Glutamatergic neuron (in vitro differentiated cells): ENCODE measurements around the gene STK11. TPM values are rescaled to one million over a fixed set of nuclear protein-coding genes. Genes with fewer than 3 reads are reported as not detected.

Source experiments
- DNase-seq: peaks from one replicate; pipeline ENCODE4 v3.0.0; 2022
- H3K27ac Mint-ChIP-seq: one replicate; pipeline ENCODE4 v1.8.0; 2020; ENCODE audit warnings: mild to moderate bottlenecking, mixed read lengths, inconsistent platforms; ENCODE audit not compliant: unreplicated experiment
- H3K27me3 Mint-ChIP-seq: one replicate; pipeline ENCODE4 v1.8.0; 2020; ENCODE audit warnings: mild to moderate bottlenecking, moderate library complexity, mixed read lengths, inconsistent platforms; ENCODE audit not compliant: unreplicated experiment
- H3K36me3 Mint-ChIP-seq: one replicate; pipeline ENCODE4 v1.8.0; 2020; ENCODE audit warnings: mild to moderate bottlenecking, mixed read lengths, inconsistent platforms; ENCODE audit not compliant: unreplicated experiment
- H3K4me1 Mint-ChIP-seq: one replicate; pipeline ENCODE4 v1.8.0; 2020; ENCODE audit warnings: mild to moderate bottlenecking, low read depth, mixed read lengths, inconsistent platforms; ENCODE audit not compliant: unreplicated experiment
- H3K4me3 Mint-ChIP-seq: one replicate; pipeline ENCODE4 v1.8.0; 2020; ENCODE audit warnings: mild to moderate bottlenecking, mixed read lengths, inconsistent platforms; ENCODE audit not compliant: unreplicated experiment
- H3K9me3 Mint-ChIP-seq: one replicate; pipeline ENCODE4 v1.8.0; 2020; ENCODE audit warnings: mild to moderate bottlenecking, moderate library complexity, mixed read lengths, inconsistent platforms; ENCODE audit not compliant: unreplicated experiment
- total RNA-seq: library from RNA; stranded (reverse); fragmentation: NEBNext Ultra II Directional; extraction: Animal tissue kit (Norgen Biotek cat#: 25700); gene quantifications from one replicate; pipeline ENCODE4 v1.2.1, GENCODE V29; 2021; ENCODE audit not compliant: unreplicated experiment
- TF ChIP-seq, protein P1 (sequence below): fragments of 200-600 bp; sonication (generic); IDR thresholded peaks from one replicate; pipeline ENCODE4 v1.5.0; 2021; ENCODE audit not compliant: partially characterized antibody, unreplicated experiment

STK11 gene
- total RNA-seq, 1 donor from 2014 or later, result 48.2 TPM

DNA sequence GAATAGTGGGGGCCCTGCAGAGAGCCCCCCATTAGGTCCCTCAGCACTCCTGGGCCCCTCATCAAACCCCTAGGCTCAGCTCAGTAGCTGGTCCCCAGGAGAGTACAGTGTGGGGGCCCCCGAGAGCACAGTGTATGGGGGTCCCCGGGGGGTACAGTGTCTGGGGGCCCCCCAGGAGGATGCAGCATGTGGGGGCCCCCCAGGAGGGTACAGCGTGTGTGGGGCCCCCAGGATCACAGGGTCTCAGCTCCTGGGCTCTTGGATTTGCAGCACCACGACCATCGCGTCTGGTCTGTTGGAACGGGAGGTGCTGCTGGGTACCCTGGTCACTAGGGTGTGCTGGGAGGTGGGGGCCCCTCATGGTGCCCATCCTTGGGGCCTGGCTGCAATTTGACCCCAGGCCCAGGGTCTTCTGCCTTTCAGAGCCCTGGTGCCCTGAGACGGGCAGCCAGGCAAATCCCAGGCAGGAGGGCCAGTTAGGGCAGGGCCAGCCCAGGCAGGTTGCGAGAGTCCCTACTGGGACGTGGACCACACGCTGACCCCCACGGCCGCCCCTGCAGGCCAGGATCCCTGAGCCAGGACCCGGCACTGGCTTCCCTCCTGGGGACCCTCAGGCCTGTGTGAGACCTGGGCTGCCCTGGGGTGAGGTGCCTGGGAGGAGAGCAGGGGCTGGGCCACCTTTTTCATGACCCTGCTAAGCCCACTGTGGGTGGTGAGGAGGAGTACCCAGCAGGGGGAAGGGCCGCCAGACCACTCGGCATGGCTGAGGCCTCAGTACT, 18.7 kb downstream of the STK11 start:
- peaks cover 3% of the 10 kb centered on the region for H3K4me1 Mint-ChIP-seq
- H3K4me3 Mint-ChIP-seq, result no peak overlapping the region
- H3K27ac Mint-ChIP-seq, result no peak overlapping the region
- peaks cover 3% of the 10 kb centered on the region for H3K27me3 Mint-ChIP-seq
- H3K9me3 Mint-ChIP-seq, result peaks cover 7% of the 10 kb centered on the region
- TF ChIP-seq, protein P1, sequence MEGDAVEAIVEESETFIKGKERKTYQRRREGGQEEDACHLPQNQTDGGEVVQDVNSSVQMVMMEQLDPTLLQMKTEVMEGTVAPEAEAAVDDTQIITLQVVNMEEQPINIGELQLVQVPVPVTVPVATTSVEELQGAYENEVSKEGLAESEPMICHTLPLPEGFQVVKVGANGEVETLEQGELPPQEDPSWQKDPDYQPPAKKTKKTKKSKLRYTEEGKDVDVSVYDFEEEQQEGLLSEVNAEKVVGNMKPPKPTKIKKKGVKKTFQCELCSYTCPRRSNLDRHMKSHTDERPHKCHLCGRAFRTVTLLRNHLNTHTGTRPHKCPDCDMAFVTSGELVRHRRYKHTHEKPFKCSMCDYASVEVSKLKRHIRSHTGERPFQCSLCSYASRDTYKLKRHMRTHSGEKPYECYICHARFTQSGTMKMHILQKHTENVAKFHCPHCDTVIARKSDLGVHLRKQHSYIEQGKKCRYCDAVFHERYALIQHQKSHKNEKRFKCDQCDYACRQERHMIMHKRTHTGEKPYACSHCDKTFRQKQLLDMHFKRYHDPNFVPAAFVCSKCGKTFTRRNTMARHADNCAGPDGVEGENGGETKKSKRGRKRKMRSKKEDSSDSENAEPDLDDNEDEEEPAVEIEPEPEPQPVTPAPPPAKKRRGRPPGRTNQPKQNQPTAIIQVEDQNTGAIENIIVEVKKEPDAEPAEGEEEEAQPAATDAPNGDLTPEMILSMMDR, result no peak
- no peak for DNase-seq
- H3K36me3 Mint-ChIP-seq, result no peaks in the 10 kb centered on the region

DNA sequence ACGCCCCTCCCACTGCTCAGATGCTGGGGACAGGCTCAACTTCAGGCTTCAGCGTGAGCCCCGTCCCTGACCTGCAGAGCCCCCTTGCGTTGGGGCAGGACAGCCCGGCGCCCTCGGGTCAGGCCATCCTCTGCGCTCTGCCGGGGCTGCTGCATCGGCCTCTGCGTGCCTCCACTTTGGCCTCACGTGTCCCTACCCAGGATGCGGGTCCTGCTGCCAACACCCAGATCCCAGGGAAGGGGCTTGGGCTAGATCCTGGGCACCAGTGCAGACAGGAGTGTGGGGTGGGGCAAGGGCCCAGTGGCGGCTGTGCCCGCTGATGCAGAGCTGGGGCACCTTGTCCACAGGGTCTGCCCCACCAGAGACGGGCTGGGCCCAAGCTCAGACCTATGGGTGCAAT, 19.3 kb downstream of the STK11 start:
- TF ChIP-seq, protein P1, result no peak
- peaks cover 7% of the 10 kb centered on the region for H3K9me3 Mint-ChIP-seq
- H3K36me3 Mint-ChIP-seq, result no peaks in the 10 kb centered on the region
- H3K4me3 Mint-ChIP-seq, result no peak overlapping the region
- H3K27me3 Mint-ChIP-seq, result peaks cover 3% of the 10 kb centered on the region
- DNase-seq, result no peak
- H3K27ac Mint-ChIP-seq, result no peak overlapping the region
- H3K4me1 Mint-ChIP-seq, result peaks cover 3% of the 10 kb centered on the region

- Mint-ChIP-seq H3K9me3 (peaks cover 7% of the 10 kb centered on the region), H3K4me3 (no peak overlapping the region), H3K27ac (no peak overlapping the region), H3K27me3 (peaks cover 3% of the 10 kb centered on the region), H3K4me1 (peaks cover 3% of the 10 kb centered on the region), H3K36me3 (no peaks in the 10 kb centered on the region)
- no peak for DNase-seq
- TF ChIP-seq, protein P1, result no peak
Observed at GRCh38 chr19:1225440-1226226, 20.1 kb downstream of the STK11 start.

DNA sequence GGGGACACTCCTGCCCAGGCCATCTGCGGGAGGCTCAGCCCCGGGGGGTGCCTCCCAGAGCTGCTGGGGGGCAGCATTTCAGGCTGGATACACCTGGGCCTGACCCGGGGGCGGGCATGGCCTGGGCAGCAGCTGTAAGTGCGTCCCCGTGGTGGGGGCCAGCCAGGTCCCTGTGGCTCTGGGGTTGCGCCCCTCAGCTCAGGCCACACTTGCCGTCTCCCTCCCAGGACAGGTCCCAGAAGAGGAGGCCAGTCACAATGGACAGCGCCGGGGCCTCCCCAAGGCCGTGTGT, 20.6 kb downstream of the STK11 start:
- H3K4me1 Mint-ChIP-seq, result peaks cover 3% of the 10 kb centered on the region

More for the DNA sequence above, 20.6 kb downstream of the STK11 start:
- H3K27me3 Mint-ChIP-seq, result peaks cover 3% of the 10 kb centered on the region
- H3K27ac Mint-ChIP-seq, result no peak overlapping the region
- TF ChIP-seq, protein P1, result no peak
- H3K36me3 Mint-ChIP-seq, result no peaks in the 10 kb centered on the region
- H3K9me3 Mint-ChIP-seq, result peaks cover 7% of the 10 kb centered on the region
- DNase-seq, result no peak
- no peak overlapping the region for H3K4me3 Mint-ChIP-seq
